H1 (cell line): ENCODE data around the gene CCNT2. TPM values are rescaled to one million over a fixed set of nuclear protein-coding genes. Genes with fewer than 3 reads are reported as not detected.

Source experiments
- KDM4A ChIP-seq: IDR thresholded peaks from one replicate; pipeline ENCODE4 v1.7.1; 2012; ENCODE audit warnings: low read depth, mild to moderate bottlenecking, moderate library complexity, low read length, inconsistent platforms; ENCODE audit not compliant: severe bottlenecking
- polyA plus RNA-seq, 7 experiments: library from polyadenylated mRNA; depleted of rRNA in 3 of 7; stranded (reverse) in 5 of 7; unstranded in 2 of 7; fragments of >200 nt in 5 of 7; fragments of 200-250 nt in 2 of 7; gene quantifications; 1 replicate in 5 of 7; 2 replicates in 1 of 7; 4 replicates in 1 of 7; pipeline versions ENCODE4 v1.2.1 to v1.2.3, GENCODE V29; 2011 to 2013; ENCODE audit warnings: missing spikeins in 2 of 7, mixed read lengths in 2 of 7
- total RNA-seq: library from RNA; stranded (reverse); fragmentation: NEBNext Ultra II Directional; extraction: Animal tissue kit (Norgen Biotek cat#: 25700); gene quantifications from 2 replicates; pipeline ENCODE4 v1.2.1, GENCODE V29; 2021

The CCNT2 gene
- total and polyA plus RNA-seq, 2 of the 8 experiments (the other 6 are each of a cell fraction or from before 2014, with no cell fraction given), result 13.0 to 39.7 TPM

DNA sequence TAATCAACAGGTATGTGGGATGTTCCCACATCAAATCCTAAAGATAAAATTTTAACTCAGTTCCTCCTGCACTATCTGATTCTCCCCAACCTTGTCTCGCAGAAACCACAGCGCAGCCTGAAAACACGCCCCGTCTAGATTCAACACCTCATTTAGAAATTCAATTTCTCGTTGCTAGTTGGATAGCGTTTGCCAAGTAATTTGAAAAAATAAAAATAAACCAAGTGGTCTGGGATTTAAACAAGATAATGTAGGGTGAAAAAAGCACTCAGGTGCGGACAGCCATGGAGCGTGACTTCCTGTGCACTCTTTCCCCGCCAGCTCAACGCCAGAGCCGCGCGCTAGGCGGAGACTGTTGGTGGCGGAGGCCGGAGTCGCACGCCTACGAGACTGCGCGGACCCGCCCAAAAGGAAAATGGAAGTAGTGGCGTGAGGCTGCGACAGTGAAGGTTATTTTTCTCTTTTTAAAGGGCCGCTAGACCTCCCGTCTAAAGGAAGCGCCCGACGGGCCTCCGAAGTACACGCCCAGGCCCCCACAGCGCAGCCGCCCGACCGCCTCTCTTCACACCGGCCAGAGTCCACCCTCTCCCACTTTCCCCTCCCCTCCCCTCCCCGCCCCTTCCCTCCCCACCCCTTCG is 615 bp upstream of the CCNT2 start (continued):
- TF ChIP-seq KDM4A, result peak; percentile 47
